GM18508 (cell line): ENCODE results near the gene PCIF1.
A peak's percentile ranks its signal among the peaks of the same experiment; 100 is the strongest.

Source experiments
- ATAC-seq: cut with Tn5 transposase; IDR thresholded peaks from one replicate; pipeline ENCODE4 v1.9.1; 2021; ENCODE audit warnings: moderate number of reproducible peaks; ENCODE audit not compliant: insufficient read depth, unreplicated experiment

The PCIF1 gene

GRCh38 chr20:45902199-45902701 lies 32.2 kb upstream of the PCIF1 start:
- ATAC-seq = no peak

GRCh38 chr20:45904583-45905504 lies 29.6 kb upstream of the PCIF1 start:
- no peak for ATAC-seq

- no peak for ATAC-seq
Measured at GRCh38 chr20:45905505-45906079, 28.9 kb upstream of the PCIF1 start.

- no peak for ATAC-seq
Measured at GRCh38 chr20:45907219-45907948, 27.1 kb upstream of the PCIF1 start.

GRCh38 chr20:45908084-45908483 lies 26.4 kb upstream of the PCIF1 start:
- no peak for ATAC-seq

- ATAC-seq = no peak
Measured at GRCh38 chr20:45909336-45909808, 25.1 kb upstream of the PCIF1 start.

GRCh38 chr20:45909817-45910669 lies 24.4 kb upstream of the PCIF1 start:
- no peak for ATAC-seq

- peak; percentile 85 for ATAC-seq
Measured at GRCh38 chr20:45910670-45911485, 23.6 kb upstream of the PCIF1 start.

- no peak for ATAC-seq
Measured at GRCh38 chr20:45911486-45912343, 22.8 kb upstream of the PCIF1 start, which contains the start of gene PLTP. Gene PLTP (minus strand): TSS chr20:45912155. CDS start chr20:45911452, 703 bp downstream.

GRCh38 chr20:45912344-45912682 lies 22.2 kb upstream of the PCIF1 start:
- no peak for ATAC-seq

GRCh38 chr20:45913116-45913515 lies 21.4 kb upstream of the PCIF1 start:
- no peak for ATAC-seq

GRCh38 chr20:45917790-45918141 lies 16.7 kb upstream of the PCIF1 start:
- no peak for ATAC-seq

- ATAC-seq = no peak
Measured at GRCh38 chr20:45918182-45918737, 16.2 kb upstream of the PCIF1 start.

GRCh38 chr20:45918779-45919537 lies 15.5 kb upstream of the PCIF1 start:
- ATAC-seq = no peak

- ATAC-seq = no peak
Measured at GRCh38 chr20:45919542-45920399, 14.7 kb upstream of the PCIF1 start.
